HEK293 (cell line): Measurements from ENCODE around the gene C20orf204.

ENCODE experiments used
- FEZF1 ChIP-seq: fragments of 450-650 bp; formaldehyde crosslinking; IDR thresholded peaks from 2 replicates; pipeline ENCODE4 v1.5.1; 2016; ENCODE audit warnings: missing biosample characterization, missing genetic modification characterization
- IKZF3 ChIP-seq: fragments of 450-650 bp; IDR thresholded peaks from 2 replicates; pipeline ENCODE4 v1.5.0; 2018; ENCODE audit warnings: missing biosample characterization, mild to moderate bottlenecking, missing genetic modification characterization, moderate library complexity
- KLF7 ChIP-seq: fragments of 450-650 bp; formaldehyde crosslinking; IDR thresholded peaks from 2 replicates; pipeline ENCODE4 v1.5.1; 2016; ENCODE audit warnings: missing biosample characterization, missing genetic modification characterization, borderline replicate concordance
- MZF1 ChIP-seq: fragments of 450-650 bp; formaldehyde crosslinking; IDR thresholded peaks from 2 replicates; pipeline ENCODE4 v1.5.1; 2017; ENCODE audit warnings: missing biosample characterization, missing genetic modification characterization, borderline replicate concordance
- OVOL3 ChIP-seq: fragments of 450-650 bp; formaldehyde crosslinking; IDR thresholded peaks from 2 replicates; pipeline ENCODE4 v1.5.1; 2016; ENCODE audit warnings: missing biosample characterization, missing genetic modification characterization
- PATZ1 ChIP-seq: fragments of 450-650 bp; formaldehyde crosslinking; IDR thresholded peaks from 2 replicates; pipeline ENCODE4 v1.5.1; 2016; ENCODE audit warnings: missing biosample characterization, missing genetic modification characterization
- PRDM2 ChIP-seq: fragments of 450-650 bp; formaldehyde crosslinking; IDR thresholded peaks from 2 replicates; pipeline ENCODE4 v1.5.1; 2016; ENCODE audit warnings: missing biosample characterization, missing genetic modification characterization, borderline replicate concordance
- SP7 ChIP-seq: fragments of 450-650 bp; formaldehyde crosslinking; IDR thresholded peaks from 2 replicates; pipeline ENCODE4 v1.5.1; 2016; ENCODE audit warnings: missing biosample characterization, missing genetic modification characterization
- YY1 ChIP-seq: fragments of 450-650 bp; formaldehyde crosslinking; IDR thresholded peaks from 2 replicates; pipeline ENCODE4 v1.5.1; 2018; ENCODE audit warnings: missing biosample characterization, missing genetic modification characterization
- ZBTB11 ChIP-seq: fragments of 450-650 bp; formaldehyde crosslinking; conservative IDR thresholded peaks from 2 replicates; pipeline ENCODE4 v1.5.1; 2016; ENCODE audit warnings: low read depth, missing biosample characterization, missing genetic modification characterization
- ZFP37 ChIP-seq: fragments of 450-650 bp; formaldehyde crosslinking; IDR thresholded peaks from 2 replicates; pipeline ENCODE4 v1.5.1; 2016; ENCODE audit warnings: missing biosample characterization, missing genetic modification characterization
- ZNF112 ChIP-seq: fragments of 450-650 bp; formaldehyde crosslinking; IDR thresholded peaks from 2 replicates; pipeline ENCODE4 v1.5.0; 2017; ENCODE audit warnings: missing biosample characterization, missing genetic modification characterization
- ZNF114 ChIP-seq: fragments of 450-650 bp; formaldehyde crosslinking; IDR thresholded peaks from 2 replicates; pipeline ENCODE4 v1.5.0; 2017; ENCODE audit warnings: missing biosample characterization, missing genetic modification characterization
- ZNF132 ChIP-seq: fragments of 450-650 bp; formaldehyde crosslinking; IDR thresholded peaks from 2 replicates; pipeline ENCODE4 v1.5.1; 2017; ENCODE audit warnings: missing biosample characterization, missing genetic modification characterization, borderline replicate concordance
- ZNF16 ChIP-seq: fragments of 450-650 bp; formaldehyde crosslinking; IDR thresholded peaks from 2 replicates; pipeline ENCODE4 v1.5.1; 2016; ENCODE audit warnings: low read depth, missing biosample characterization, missing genetic modification characterization
- ZNF174 ChIP-seq: fragments of 450-650 bp; formaldehyde crosslinking; IDR thresholded peaks from 2 replicates; pipeline ENCODE4 v1.5.0; 2017; ENCODE audit warnings: missing biosample characterization, mild to moderate bottlenecking, missing genetic modification characterization
- ZNF19 ChIP-seq: fragments of 450-650 bp; formaldehyde crosslinking; IDR thresholded peaks from 2 replicates; pipeline ENCODE4; 2016; ENCODE audit warnings: missing biosample characterization, missing genetic modification characterization, low read depth
- ZNF366 ChIP-seq: fragments of 450-650 bp; formaldehyde crosslinking; conservative IDR thresholded peaks from 2 replicates; pipeline ENCODE4 v1.5.1; 2016; ENCODE audit warnings: missing biosample characterization, missing genetic modification characterization
- ZNF473 ChIP-seq: fragments of 450-650 bp; formaldehyde crosslinking; IDR thresholded peaks from 2 replicates; pipeline ENCODE4 v1.5.1; 2017; ENCODE audit warnings: missing biosample characterization, missing genetic modification characterization
- ZNF677 ChIP-seq: fragments of 450-650 bp; IDR thresholded peaks from 2 replicates; pipeline ENCODE4 v1.5.0; 2018; ENCODE audit warnings: missing biosample characterization, mild to moderate bottlenecking, missing genetic modification characterization, moderate library complexity
- ZNF785 ChIP-seq: fragments of 450-650 bp; formaldehyde crosslinking; IDR thresholded peaks from 2 replicates; pipeline ENCODE4 v1.5.1; 2016; ENCODE audit warnings: missing biosample characterization, missing genetic modification characterization
- TF ChIP-seq, protein P1 (sequence below): fragments of 450-650 bp; formaldehyde crosslinking; IDR thresholded peaks from 2 replicates; pipeline ENCODE4 v1.5.1; 2016; ENCODE audit warnings: missing biosample characterization, missing genetic modification characterization
- TF ChIP-seq, protein P2 (sequence below): fragments of 450-650 bp; formaldehyde crosslinking; IDR thresholded peaks from 2 replicates; pipeline ENCODE4 v1.5.1; 2017; ENCODE audit warnings: missing biosample characterization, missing genetic modification characterization

Gene C20orf204

GRCh38 chr20:64062596-64063388, 26.8 kb downstream of the C20orf204 start, which contains the start of gene TCEA2 (continued):
- TF ChIP-seq PRDM2 (no peak), ZNF19 (tag by site-specific recombination) (no peak), ZNF16 (tag by site-specific recombination) (no peak), ZBTB11 (tag by site-specific recombination) (no peak), ZFP37 (tag by site-specific recombination) (0 out of 2 replicates have a peak, but pooled peaks have one; percentile 18), ZNF112 (no peak), KLF7 (tag by site-specific recombination) (peak; percentile 76; the same call in 1 of the 2 replicates), PATZ1 (peak; percentile 59), ZNF473 (tag by site-specific recombination) (no peak), MZF1 (tag by site-specific recombination) (no peak), ZNF677 (tag by site-specific recombination) (peak; percentile 53; the same call in 1 of the 2 replicates), ZNF132 (no peak), ZNF174 (tag by site-specific recombination) (no peak), ZNF366 (tag by site-specific recombination) (no peak), IKZF3 (tag by site-specific recombination) (peak; percentile 80; the same call in 1 of the 2 replicates), OVOL3 (tag by site-specific recombination) (no peak), ZNF785 (no peak), FEZF1 (tag by site-specific recombination) (no peak), ZNF114 (tag by site-specific recombination) (no peak), YY1 (peak; percentile 70), SP7 (peak; percentile 71)
- TF ChIP-seq, protein P1, sequence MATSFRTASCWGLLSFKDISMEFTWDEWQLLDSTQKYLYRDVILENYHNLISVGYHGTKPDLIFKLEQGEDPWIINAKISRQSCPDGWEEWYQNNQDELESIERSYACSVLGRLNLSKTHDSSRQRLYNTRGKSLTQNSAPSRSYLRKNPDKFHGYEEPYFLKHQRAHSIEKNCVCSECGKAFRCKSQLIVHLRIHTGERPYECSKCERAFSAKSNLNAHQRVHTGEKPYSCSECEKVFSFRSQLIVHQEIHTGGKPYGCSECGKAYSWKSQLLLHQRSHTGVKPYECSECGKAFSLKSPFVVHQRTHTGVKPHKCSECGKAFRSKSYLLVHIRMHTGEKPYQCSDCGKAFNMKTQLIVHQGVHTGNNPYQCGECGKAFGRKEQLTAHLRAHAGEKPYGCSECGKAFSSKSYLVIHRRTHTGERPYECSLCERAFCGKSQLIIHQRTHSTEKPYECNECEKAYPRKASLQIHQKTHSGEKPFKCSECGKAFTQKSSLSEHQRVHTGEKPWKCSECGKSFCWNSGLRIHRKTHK (tag by site-specific recombination), result no peak
- TF ChIP-seq, protein P2, sequence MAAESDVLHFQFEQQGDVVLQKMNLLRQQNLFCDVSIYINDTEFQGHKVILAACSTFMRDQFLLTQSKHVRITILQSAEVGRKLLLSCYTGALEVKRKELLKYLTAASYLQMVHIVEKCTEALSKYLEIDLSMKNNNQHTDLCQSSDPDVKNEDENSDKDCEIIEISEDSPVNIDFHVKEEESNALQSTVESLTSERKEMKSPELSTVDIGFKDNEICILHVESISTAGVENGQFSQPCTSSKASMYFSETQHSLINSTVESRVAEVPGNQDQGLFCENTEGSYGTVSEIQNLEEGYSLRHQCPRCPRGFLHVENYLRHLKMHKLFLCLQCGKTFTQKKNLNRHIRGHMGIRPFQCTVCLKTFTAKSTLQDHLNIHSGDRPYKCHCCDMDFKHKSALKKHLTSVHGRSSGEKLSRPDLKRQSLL (tag by site-specific recombination), result peak; percentile 72
